ENCODE results near the gene NR4A2.

NR4A2 gene

GRCh38 chr2:156332534-156333273, at the start of gene NR4A2:
TSS of gene NR4A2 (minus strand) at chr2:156332721. CDS start at chr2:156330186, 2,535 bp downstream.
- peak; percentile 74 to 82 for DNase-seq

- DNase-seq, result no peak
These were observed 47.7 kb upstream of the NR4A2 start for GRCh38 chr2:156380117-156380645.

GRCh38 chr2:156379714-156380113, 47.2 kb upstream of the NR4A2 start:
- DNase-seq, result no peak

GRCh38 chr2:156379071-156379470, 46.5 kb upstream of the NR4A2 start:
- DNase-seq, result peak; percentile 54 to 67

DNA sequence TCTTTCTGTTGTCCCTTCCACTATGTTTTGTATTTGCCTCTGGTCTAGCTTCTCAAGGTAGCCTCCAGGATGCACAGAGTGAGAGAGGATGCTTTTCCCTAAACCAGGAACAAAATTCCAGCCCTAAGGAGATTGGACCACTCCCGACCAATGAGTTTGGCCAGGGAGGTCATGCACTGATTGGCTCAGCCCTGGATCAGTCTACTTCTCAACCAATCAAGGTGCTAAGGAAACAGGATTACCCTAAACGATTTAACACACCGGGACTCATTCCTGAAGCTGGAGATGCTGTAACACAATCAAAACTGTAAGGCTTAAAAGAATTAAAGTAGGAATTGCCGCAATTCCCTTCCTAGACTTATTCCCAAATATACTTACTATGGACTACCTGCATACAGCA, 34.2 kb upstream of the NR4A2 start:
- no peak for DNase-seq

DNA sequence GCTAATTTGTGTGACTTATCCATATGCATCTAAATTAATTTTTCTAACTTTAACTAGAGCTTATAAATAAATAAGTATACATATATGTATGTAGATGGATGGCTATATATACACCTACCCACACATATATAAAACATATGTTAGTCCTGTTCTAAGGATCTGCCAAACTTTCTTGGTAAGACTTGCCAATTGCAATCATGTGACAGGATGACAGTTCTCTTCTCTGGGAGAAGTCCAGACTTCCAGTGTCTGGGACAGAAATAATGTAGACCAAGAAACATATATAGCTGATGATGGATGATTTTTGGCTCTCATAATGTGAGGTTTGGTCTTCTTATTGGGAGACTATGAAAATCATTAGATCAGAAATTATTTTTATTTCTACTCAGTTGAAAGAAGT, 30.6 kb upstream of the NR4A2 start:
- DNase-seq, result no peak

DNA sequence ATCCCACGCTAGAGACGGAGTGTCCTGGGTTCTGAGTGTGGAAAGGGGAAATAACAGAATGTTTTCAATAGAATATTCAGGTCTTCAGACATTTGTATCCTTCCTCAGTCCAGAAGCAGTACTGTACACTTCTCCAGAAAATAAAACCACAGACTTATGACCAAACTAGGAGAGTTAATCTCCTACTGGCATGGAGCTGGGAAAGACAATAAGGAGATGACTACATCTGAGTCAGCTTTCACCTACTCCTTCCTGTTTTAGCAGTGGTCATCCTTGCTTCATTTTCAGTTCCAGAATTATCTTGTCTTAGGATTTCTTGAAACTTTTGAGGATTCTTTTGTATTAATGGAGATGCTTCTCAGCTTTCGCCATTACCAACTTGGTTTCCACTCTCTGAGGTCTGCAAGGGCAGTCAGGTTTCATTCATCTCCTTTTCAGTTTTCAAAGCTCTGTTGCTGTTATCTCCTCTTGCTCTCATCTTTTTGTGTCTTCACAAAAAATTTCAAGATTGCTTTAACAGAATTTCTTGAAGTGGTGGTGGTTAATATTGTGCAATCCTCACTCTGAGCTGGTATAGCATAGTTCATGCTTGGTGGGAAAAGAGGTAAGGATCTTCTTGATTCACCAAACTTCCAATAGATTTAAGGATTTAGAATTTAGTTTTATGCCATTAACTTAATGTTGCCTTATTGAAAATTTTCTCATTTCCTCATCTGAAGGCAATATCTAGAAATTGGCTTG, 23.7 kb upstream of the NR4A2 start:
- DNase-seq, result peak; percentile 73 to 93

- no peak for DNase-seq
These were observed 20.4 kb upstream of the NR4A2 start for GRCh38 chr2:156352911-156353310.

- no peak for DNase-seq
These were observed 18.0 kb upstream of the NR4A2 start for GRCh38 chr2:156350374-156351142.

DNA sequence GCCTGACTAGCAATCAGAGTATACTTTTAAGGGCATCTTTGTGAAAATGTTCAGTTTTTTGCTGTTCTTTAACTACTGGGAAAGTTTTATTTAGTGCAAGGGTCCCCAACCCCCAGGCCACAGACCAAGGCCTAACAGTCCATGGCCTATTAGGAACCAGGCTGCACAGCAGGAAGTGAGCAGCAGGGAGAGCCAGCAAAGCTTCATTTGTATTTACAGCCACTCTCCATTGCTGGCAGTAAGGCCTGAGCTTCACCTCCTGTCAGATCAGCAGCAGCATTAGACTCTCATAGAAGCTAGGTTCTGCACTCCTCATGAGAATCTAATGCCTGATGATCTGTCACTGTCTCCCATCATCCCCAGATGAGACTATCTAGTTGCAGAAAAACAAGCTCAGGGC, 17.1 kb upstream of the NR4A2 start:
- no peak for DNase-seq

DNA sequence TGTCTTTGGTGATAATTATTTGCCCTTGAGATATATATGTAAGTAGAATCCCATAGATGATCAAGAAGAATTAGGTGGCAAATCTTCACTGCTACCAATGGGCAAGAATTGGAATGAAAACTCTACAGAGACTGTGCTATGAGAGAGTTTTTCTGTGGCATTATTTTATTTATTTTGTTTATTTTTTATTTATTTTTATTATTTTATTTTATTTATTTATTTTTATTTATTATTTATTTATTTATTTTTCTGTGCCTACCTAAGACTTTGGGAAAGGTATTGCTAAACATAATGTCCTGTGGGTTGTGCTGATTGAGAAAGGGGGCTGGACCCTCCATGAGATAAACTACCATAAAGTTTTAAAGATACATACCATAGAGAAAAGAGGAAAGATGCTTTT, 16.6 kb upstream of the NR4A2 start:
- no peak for DNase-seq

- no peak for DNase-seq
These were observed 14.9 kb upstream of the NR4A2 start for GRCh38 chr2:156347431-156347830.

- no peak for DNase-seq
These were observed 14.2 kb upstream of the NR4A2 start for GRCh38 chr2:156346731-156347130.

DNA sequence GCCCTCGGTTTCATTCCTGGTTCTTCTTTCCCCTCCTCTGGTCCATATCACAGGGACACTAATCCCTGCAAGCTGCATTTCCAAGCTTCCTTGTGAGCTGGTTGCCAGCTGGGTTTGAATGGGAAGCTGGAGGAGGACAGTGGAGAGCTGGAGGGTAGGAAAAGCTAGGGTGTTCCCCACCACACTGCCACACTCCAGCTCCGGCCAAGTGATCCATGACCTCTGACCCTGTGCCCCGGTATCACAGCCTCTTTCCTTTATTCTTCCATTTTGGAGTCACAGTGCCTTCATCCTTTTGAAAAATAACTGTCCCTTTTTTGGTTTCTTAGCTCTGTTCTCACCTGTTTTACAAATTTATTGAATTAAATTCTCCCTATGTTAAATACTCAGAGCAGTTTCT, 13.1 kb upstream of the NR4A2 start:
- no peak for DNase-seq

- DNase-seq, result no peak
These were observed 11.4 kb upstream of the NR4A2 start for GRCh38 chr2:156343940-156344301.

GRCh38 chr2:156343096-156343939, 10.8 kb upstream of the NR4A2 start:
- DNase-seq, result no peak

DNA sequence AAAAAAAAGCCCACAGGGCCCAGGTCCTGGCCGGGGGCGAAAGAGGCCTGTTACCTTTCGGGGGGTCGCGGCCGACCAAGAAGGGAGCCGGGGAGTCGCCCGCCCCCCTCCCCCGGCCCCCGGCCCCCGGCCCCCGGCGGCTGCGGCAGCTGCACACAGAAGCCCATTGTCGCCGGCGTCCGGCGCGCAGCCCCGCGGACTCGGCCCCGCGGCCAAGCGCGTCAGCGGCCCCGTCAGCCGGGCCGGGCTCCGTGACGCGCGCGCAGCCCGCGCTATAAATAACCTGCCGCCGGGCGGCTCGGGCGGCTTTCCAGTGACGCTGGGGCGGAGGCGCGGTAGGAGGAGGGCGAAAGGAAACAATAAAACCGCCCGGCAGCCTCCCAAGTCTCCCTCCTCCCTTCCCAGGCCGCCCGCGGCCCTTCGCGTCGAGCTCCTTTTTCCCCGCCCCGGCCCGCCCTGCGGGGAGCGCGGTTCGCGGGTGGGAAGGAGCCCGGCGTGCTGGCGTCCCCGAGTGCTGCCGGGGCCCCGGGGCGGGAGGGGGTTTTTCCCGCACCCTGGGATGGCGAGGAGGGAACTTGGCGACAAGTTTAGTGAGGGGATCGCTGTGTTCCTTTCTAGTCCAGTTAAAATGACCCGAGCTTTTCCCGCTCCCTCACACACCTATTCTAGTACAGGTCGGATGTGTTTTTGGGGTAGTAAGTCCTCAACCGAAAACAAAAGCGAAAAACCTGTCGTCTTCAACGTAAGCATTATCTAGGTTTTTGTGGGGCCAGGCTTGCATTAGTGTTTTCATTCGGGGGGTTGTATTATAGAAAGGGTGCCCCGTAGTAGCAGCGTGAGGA, 10.0 kb upstream of the NR4A2 start:
- DNase-seq, result peak; percentile 93 to 95

- DNase-seq, result peak; percentile 88 to 95
These were observed 9.1 kb upstream of the NR4A2 start for GRCh38 chr2:156341452-156342253.

DNA sequence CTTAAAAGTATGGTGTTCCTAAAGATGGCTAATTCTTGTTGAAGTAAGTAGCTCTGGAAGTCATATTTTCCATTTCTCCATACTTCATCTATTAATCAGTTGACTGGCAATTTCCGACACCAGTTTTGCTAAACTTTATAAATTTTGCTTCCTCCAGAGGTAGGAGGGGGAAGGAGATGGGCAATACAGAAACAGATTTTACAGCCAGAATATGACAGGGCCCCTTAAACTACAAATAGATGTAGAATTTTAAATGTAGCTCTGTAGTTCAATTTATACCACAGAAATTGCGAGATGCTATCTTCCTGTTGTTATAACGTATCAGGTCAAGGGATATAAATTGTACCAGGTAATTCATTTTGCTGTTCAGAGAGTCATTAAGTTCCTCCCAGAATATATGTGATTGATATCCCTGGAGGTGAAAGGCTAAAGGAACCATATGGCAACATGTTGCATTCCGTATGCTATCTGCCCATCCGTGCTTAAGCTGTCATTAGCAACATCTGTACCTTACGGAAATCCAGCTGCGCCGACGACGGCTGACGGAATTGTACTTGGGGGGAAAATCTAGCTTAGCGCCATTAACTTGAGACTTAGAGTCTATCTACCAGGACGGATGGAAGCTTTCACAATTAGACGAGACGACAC, 8.4 kb upstream of the NR4A2 start:
- DNase-seq, result no peak

DNA sequence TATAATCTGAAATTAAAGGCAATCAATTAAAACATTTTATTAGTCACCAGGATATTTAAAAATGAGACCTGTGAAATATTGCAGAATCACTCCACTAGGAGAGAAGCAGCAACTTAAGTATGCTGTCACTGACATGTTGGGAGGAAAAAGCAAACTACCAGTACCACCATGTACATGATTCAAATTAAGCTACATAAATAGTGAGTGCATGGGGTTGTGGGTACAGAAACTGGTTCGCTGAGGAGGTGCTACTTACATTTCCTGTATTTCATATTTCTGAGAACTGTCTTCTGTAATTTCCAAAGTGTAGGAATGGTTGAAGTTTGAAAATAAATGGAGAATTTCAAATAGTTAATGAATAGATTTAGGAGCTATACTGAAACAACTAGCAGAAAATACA, 7.9 kb upstream of the NR4A2 start:
- no peak for DNase-seq

All from inflammatory macrophage treated with lipopolysaccharide for 1 hour (primary cell).